HG03175 (cell line): ENCODE data around the gene C17orf113.
"Not testable (repeated sequence)": the region's sequence is repeated elsewhere in the genome, so short reads cannot be mapped to it uniquely, and the experiment has no call there.

Experiments used
- ATAC-seq: cut with Tn5 transposase; IDR thresholded peaks from one replicate; pipeline ENCODE4 v1.9.1; 2021; ENCODE audit warnings: mild to moderate bottlenecking, moderate library complexity; ENCODE audit not compliant: unreplicated experiment

C17orf113 gene

GRCh38 chr17:42042598-42043319 lies 7.6 kb downstream of the C17orf113 start:
- no peak for ATAC-seq

- ATAC-seq = no peak
These were observed 8.8 kb downstream of the C17orf113 start for GRCh38 chr17:42041619-42042018.

GRCh38 chr17:42040818-42041217 lies 9.6 kb downstream of the C17orf113 start:
- ATAC-seq = no peak

DNA sequence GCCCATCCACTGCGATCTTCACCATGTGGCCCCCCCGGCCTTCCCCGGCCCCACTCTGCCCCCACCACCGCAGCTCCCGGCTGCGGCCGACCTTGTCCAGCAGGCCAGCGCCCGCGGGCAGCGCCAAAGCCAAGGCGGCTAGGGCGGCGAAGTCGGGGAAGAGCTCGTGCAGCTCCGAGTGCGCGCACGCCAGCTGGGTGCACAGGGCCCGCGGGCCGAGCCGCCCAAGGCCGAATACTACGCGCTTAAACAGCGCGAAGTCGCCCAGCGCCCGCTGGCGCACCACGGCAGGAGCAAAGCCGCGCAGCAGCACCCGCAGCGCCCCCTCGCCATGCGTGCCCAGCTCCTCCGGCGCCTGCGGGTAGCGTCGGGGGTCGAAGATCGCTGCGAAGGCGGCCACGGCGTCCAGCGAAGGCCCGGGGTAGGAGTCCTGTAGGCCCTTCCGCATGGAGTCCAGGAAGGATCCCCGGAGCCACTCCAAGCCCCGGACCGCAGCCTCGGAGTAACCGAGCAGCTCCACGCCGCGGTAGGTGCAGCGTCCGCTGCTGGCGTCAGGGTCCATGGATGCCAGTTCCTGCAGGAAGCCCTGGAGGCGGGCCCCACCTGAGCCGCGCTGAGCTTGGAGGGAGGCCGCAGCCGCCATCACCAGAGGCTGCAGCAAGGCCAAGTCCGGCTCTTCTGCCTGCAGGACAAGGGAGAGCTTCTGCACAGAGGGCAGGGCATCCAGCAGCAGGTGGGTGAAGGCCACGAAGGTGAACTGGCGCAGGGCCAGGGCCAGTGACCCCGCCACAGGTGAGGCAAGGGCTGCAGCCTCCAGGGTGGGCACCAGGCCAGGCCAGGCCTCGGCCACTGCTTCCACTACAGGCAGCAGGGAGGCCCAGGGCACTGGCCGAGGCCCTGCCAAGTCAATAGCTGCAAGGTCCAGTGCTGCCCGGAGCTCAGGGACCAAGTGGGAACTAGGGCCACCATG lies 10.3 kb downstream of the C17orf113 start:
- ATAC-seq = no peak

DNA sequence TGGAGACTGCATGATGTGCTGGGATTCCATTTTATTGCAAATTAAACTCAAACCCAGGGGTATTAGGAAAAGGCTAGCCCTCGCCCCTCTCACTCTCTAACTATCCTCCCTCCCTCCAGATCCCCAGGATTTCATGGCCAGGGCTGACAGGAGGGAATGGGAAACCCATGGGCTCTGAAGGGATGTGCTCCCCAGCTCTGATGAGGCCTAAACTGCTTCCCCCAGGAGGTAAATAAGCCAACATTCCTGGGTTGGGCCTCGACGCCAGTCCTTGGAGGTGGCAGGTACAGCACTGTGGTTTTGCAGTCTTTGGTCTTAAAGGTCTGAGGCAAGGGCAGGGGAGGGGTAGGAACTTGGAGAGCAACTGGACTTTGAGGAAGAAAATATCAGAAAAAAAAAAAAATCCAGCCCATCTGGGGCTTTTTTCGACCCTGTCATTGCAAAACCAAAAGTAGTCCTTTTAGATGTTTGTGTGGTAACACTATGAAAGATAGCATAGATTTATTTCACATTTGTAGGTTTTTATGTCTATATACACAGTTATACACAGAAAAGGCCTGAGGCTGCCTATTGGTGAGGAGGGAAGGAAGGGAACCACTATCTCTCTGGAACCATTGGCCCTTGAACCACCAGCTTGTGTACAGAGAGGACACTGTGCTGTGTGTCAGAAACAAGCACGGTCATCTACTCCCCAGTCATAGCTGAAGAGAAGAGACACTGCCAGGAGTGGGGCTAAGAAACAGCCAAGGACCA lies 12.0 kb downstream of the C17orf113 start:
- ATAC-seq = no peak

GRCh38 chr17:42034059-42034458 lies 16.3 kb downstream of the C17orf113 start:
- no peak for ATAC-seq

DNA sequence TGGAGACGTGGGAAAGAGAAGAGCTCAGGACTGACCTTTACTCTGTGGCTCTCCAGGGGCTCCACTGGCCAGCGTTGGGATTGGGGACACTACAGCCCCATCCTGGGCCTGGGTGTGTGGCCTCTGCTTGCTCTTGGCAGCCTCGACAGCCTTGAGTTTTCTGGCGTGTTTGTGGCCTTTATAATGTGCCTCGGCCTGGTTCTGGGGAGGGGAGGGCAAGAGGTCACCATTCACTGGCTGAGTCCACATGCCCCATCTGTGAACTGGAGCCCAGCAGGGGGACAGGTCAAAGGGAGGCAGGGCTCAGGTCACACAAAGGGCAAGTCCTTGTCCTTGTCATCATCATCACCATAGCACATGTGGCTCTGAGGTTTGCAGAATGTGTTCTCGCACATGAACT lies 18.8 kb downstream of the C17orf113 start:
- no peak for ATAC-seq

- no peak for ATAC-seq
These were observed 21.6 kb downstream of the C17orf113 start for GRCh38 chr17:42028791-42029127.

GRCh38 chr17:42027961-42028790 lies 22.2 kb downstream of the C17orf113 start:
- no peak for ATAC-seq

GRCh38 chr17:42027590-42027889 lies 22.9 kb downstream of the C17orf113 start:
- no peak for ATAC-seq

DNA sequence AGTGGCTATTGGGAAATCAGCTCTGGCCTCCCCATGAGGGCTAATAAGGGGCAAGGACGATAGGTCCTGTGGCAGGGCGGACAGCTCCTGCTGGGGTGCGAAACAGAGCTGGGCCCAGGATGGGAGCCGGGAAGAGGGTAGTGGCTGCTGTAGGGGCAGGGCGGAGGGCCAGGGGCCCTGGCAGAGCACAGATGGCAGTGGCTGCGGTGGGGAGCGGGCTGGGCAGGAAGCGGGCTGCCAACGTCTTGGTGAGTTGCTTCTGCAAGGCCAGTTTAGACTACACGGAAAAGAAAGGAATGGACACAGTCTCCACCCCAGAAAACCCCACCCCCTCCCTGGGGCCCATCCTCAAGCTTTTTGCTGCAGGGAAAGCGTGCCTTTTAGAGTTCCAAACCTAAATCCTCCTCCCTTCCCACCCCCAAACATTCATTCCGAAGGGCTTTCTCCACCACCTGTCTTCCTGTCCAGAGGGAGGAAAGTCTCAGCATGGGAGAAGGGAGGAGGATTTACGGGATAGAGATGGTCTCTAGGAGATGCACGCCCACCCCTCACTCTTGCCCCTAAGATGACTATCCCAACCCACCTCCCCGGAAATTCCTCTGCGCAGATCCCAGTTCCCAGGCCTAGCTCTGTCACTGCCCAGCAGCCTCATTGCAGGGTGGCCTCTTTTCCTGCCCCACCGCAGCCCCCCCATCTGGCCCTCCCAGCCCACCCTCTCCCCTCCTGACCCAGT lies 23.4 kb downstream of the C17orf113 start:
- ATAC-seq = no peak

DNA sequence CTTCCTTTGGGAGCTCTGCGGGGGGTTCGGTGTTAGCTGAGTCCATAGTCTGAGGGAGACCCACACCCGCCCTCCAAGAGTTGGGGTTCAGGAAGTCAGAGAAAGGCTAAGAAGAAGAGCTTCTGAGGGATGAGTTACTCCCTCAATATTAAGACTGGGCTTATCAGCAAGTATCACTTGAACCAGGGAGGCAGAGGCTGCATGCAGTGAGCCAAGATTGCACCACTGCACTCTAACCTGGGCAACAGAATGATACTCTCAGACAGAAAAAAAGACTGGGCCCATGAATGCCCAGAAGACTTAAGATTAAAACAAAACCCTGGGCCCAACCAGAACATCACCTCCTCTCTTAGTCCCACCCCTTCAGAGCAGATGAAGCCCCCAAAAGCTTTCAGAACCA lies 24.5 kb downstream of the C17orf113 start:
- no peak for ATAC-seq

DNA sequence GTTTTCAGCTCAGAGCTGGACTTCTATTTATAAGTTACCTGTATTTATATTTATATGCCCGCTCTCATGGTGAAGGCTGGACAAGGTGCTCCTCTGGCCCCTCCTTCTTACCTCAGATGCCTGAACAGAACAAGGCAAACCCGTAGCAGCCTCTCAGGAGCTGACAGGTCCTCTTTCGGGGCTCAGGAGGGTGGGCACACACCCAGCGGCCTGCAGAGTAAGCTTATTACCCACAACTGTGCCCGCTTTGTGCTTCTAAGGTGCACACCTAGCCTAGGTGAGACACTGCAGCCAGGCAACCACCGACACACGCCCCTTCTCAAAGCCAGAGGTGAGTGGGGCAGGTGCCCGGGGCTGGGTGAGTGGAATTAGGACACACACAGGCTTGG lies 25.2 kb downstream of the C17orf113 start:
- ATAC-seq = no peak

DNA sequence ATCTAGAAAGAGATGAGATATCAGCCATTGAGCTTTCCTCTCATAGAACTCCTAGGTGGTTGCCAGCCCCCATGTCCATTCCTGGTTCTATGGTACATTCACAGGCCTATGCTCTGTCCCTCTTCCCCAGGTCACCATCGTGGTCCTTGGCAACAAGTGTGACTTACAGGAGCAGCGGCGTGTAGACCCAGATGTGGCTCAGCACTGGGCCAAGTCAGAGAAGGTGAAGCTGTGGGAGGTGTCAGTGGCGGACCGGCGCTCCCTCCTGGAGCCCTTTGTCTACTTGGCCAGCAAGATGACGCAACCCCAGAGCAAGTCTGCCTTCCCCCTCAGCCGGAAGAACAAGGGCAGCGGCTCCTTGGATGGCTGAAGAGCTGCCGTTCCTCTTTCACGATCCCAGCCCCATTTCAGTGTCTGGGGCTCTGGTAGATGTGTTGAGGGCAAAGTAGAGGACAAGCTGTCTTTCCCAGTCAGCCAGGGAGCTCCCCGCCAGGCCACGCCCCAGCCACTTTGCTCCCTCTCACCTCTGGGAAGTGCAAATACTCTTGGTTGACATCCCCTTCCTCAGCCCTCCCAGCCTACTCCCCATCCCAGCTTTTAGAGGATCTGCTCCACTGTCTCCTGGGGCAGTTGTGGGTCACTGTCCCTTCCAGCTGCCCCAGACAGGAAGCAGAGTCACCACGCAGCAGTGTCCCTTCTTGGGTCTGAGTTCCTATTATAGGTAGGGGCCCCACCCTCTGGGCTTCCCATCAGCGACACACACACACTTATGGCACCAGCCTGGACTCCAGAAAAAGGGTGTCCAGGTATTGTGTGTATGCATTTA lies 26.7 kb downstream of the C17orf113 start:
- no peak for ATAC-seq

GRCh38 chr17:42020845-42021244 lies 29.6 kb downstream of the C17orf113 start:
- ATAC-seq = not testable (repeated sequence)

- peak; percentile 61 for ATAC-seq
These were observed 30.6 kb downstream of the C17orf113 start, which contains the start of gene NKIRAS2 for GRCh38 chr17:42019509-42020404. Gene NKIRAS2, plus strand, starts transcription at chr17:42020090. Its CDS starts 1,488 bp downstream, at chr17:42021578.

DNA sequence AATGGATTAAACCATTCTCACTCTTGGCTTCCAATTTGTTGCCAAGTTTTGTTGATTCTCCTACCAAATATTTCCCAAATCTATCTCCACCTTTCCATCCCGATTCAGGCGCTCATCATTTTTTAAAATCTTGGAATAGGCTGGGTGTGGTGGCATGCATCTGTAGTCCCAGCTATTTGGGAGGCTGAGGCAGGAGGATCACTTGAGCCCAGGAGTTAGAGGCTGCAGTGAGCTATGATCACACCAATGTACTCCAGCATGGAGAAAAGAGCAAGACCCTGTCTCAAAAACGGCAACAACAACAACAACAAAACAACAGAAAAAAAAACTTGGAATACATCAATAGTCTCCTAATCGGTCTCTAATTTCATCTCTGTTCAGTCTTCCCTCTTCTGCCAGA lies 31.4 kb downstream of the C17orf113 start:
- ATAC-seq = no peak

DNA sequence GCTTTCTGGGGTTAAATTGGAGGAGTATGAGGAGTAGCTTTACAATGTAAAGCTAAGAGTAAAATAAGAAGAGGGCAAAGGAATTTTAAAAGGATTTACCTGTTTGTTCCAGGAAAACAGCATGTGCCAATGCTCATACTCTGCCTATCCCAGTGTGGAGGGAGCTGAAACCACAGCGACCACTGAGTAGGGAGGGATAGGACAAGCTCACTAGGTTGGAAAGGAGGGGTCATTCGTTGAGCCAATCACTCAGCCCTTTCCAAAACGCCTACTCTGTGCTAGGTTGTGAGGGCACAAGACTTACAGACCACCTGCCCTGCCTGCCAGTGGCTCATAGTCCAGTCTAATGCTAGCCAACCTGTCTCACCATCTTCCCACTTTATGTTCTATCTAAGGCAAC lies 32.1 kb downstream of the C17orf113 start:
- no peak for ATAC-seq
